T-helper 17 cell (primary cell): ENCODE results near the gene KRT16. TPM values are rescaled to one million over a fixed set of nuclear protein-coding genes. Genes with fewer than 3 reads are reported as not detected.
"Not testable (repeated sequence)": the region's sequence is repeated elsewhere in the genome, so short reads cannot be mapped to it uniquely, and the experiment has no call there.

Experiments
- ATAC-seq: fragments of 150-1000 bp; cut with Tn5 transposase; 2 replicates; pipeline ENCODE4 v1.10.0; 2021; ENCODE audit warnings: mild to moderate bottlenecking, moderate library complexity
- DNase-seq, 3 donors: peaks; one replicate each; pipeline versions ENCODE4 v3.0.0 to v3.0.0-alpha.2; 2020 to 2021
- H3K9me3 ChIP-seq: one replicate; pipeline ENCODE4 v1.7.0; 2013; ENCODE audit warnings: low read length, mild to moderate bottlenecking; ENCODE audit not compliant: control insufficient read depth, poor library complexity, severe bottlenecking
- H3K27ac Mint-ChIP-seq: one replicate; pipeline ENCODE4 v1.8.0; 2022; ENCODE audit warnings: mild to moderate bottlenecking, moderate library complexity, mixed read lengths
- H3K27me3 Mint-ChIP-seq: one replicate; pipeline ENCODE4 v1.8.0; 2022; ENCODE audit warnings: mixed read lengths
- H3K36me3 Mint-ChIP-seq: one replicate; pipeline ENCODE4 v1.8.0; 2022; ENCODE audit warnings: low read depth, mixed read lengths
- H3K4me1 Mint-ChIP-seq: one replicate; pipeline ENCODE4 v1.8.0; 2022; ENCODE audit warnings: mild to moderate bottlenecking, mixed read lengths
- H3K4me3 Mint-ChIP-seq: one replicate; pipeline ENCODE4 v1.8.0; 2022; ENCODE audit warnings: mild to moderate bottlenecking, moderate library complexity, mixed read lengths
- total RNA-seq, 4 donors: library from RNA in 2 of 4; stranded (reverse) in 2 of 4; gene quantifications; one replicate each; pipeline ENCODE4 v1.2.3 and lab custom pipeline; 2022 to 2026

The KRT16 gene
- total RNA-seq, 2 donors from 2014 or later, result not detected

- H3K9me3 ChIP-seq, H3K4me1 Mint-ChIP-seq, H3K27ac Mint-ChIP-seq, DNase-seq, H3K4me3 Mint-ChIP-seq, ATAC-seq, H3K36me3 Mint-ChIP-seq: not testable (repeated sequence)
- peaks cover 69% of the 10 kb centered on the region for H3K27me3 Mint-ChIP-seq
Observed at GRCh38 chr17:41584331-41584927, 28.1 kb downstream of the KRT16 start.

DNA sequence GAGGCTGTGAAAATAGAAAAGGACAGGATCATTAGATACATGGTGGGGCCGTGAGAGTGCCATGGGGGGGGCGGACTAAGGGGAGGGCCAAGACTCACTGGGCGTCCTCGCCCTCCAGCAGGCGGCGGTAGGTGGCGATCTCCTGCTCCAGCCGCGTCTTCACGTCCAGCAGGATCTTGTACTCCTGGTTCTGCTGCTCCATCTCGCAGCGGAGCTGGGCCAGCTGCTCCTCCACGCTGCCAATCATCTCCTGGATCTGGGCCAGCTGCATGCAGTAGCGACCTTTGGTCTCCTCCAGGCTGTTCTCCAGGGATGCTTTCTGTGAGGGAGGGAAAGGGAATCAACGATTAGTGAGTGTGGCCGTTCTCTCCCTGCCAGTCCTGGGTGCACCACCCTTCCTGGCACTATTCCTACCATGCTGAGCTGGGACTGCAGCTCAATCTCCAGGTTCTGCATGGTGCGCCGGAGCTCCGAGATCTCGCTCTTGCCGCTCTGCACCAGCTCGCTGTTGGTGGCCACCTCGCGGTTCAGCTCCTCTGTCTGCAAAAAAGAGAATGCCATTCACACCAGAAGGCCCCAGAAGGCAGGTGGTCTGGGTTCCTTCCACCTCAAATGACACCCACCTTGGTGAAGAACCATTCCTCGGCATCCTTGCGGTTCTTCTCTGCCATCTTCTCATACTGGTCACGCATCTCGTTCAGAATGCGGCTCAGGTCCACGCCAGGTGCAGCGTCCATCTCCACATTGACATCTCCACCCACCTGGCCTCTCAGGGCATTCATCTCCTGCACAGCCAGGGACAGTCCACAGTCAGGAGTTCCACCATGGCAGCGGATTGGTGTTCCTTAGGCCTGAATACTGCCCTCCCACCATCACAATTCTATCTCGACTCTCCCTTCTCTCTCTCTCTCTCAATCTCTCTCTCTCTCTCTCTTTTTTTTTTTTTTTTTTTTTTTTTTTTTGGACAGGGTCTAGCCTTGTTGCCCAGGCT is 29.1 kb downstream of the KRT16 start:
- Mint-ChIP-seq H3K27me3 (peaks cover 68% of the 10 kb centered on the region), H3K36me3 (no peaks in the 10 kb centered on the region), H3K4me3 (no peak overlapping the region), H3K4me1 (no peaks in the 10 kb centered on the region), H3K27ac (no peak overlapping the region)
- no peaks in the 10 kb centered on the region for H3K9me3 ChIP-seq
- ATAC-seq (no peak), DNase-seq (no peak)

DNA sequence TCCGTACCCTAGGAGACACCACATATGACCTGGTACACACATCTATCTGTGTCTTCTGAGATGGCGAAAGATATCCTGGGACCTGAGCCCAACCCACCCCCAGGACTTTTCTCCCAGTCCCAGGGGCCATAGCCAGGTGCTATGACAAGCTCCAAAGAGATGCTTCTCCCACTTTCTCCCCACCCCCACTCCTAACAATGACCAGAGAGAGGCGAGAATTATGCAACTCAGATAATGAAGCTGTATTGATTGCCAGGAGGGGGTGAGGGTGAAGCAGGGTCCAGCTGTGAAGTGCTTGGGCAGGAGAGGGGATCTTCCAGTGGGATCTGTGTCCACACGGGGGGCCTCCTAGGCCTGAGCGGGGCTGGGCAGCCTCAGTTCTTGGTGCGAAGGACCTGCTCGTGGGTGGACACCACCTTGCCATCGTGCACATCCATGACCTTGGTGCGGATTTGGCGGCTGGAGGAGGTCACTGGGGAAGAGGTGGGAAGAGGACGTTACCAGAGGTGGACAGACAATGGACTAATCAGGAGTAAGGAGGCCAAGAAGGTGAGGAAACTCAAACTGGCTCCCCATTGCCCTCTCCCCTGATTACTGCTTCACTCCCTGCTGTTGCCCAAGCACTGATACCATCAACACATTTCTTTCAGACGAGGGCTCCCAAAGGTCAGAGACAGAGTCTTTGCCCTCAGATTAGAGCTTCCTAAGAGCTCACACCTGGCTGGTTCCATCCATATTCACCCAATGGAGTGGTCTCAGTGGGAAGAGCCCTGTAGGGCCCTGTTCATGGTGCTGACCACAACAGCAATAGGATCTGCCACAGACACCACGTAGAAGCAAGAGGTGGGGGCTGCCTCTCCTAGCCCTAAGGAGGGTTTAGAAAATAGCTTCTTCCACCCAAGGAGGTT is 30.3 kb downstream of the KRT16 start:
- DNase-seq, H3K4me1 Mint-ChIP-seq, H3K9me3 ChIP-seq, H3K27ac Mint-ChIP-seq, H3K36me3 Mint-ChIP-seq, H3K4me3 Mint-ChIP-seq, ATAC-seq: not testable (repeated sequence)
- peaks cover 70% of the 10 kb centered on the region for H3K27me3 Mint-ChIP-seq

- no peak for DNase-seq
- Mint-ChIP-seq H3K27me3 (peaks cover 73% of the 10 kb centered on the region), H3K4me1 (no peaks in the 10 kb centered on the region), H3K4me3 (no peak overlapping the region), H3K36me3 (no peaks in the 10 kb centered on the region), H3K27ac (no peak overlapping the region)
- ATAC-seq, result no peak
- no peaks in the 10 kb centered on the region for H3K9me3 ChIP-seq
Observed at GRCh38 chr17:41581366-41582060, 31.1 kb downstream of the KRT16 start.

GRCh38 chr17:41580687-41581365 is 31.7 kb downstream of the KRT16 start:
- Mint-ChIP-seq H3K4me3 (no peak overlapping the region), H3K27ac (no peak overlapping the region), H3K4me1 (no peaks in the 10 kb centered on the region), H3K36me3 (no peaks in the 10 kb centered on the region), H3K27me3 (peaks cover 73% of the 10 kb centered on the region)
- H3K9me3 ChIP-seq, result no peaks in the 10 kb centered on the region
- ATAC-seq (no peak), DNase-seq (no peak)

- ATAC-seq (no peak), DNase-seq (no peak)
- no peaks in the 10 kb centered on the region for H3K36me3 Mint-ChIP-seq
- H3K27ac Mint-ChIP-seq, result no peak overlapping the region
- H3K4me3 Mint-ChIP-seq, result no peak overlapping the region
- no peaks in the 10 kb centered on the region for H3K9me3 ChIP-seq
- H3K27me3 Mint-ChIP-seq, result peaks cover 67% of the 10 kb centered on the region
- no peaks in the 10 kb centered on the region for H3K4me1 Mint-ChIP-seq
Observed at GRCh38 chr17:41580244-41580575, 32.4 kb downstream of the KRT16 start.

GRCh38 chr17:41579484-41580243 is 32.9 kb downstream of the KRT16 start:
- ATAC-seq, result peak; percentile 95
- no peaks in the 10 kb centered on the region for H3K9me3 ChIP-seq
- H3K27ac Mint-ChIP-seq, result no peak overlapping the region
- H3K27me3 Mint-ChIP-seq, result peaks cover 64% of the 10 kb centered on the region
- no peak overlapping the region for H3K4me3 Mint-ChIP-seq
- DNase-seq, result peak; percentile 25 to 54 (median 37)
- no peaks in the 10 kb centered on the region for H3K4me1 Mint-ChIP-seq
- no peaks in the 10 kb centered on the region for H3K36me3 Mint-ChIP-seq

DNA sequence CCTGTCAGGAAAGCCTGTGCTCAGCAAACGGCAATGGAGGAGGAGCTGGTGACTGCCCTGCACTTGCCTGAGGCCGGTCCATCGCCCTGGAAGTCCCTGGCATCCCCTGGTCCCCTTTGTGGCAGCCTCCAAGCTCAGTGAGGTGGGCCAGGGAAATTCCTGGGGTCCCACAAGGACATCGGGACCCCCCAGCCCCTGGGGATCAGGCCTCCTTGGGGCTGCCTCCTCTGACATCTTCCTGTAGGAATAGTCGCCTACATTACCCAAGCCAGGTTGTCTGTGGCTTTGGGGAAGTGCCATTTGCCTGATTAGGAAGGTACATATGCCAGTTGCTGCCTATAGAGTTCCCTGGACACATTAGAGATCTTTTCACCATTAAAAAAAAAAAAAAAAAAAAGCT is 33.6 kb downstream of the KRT16 start:
- ATAC-seq (no peak), DNase-seq (no peak)
- no peaks in the 10 kb centered on the region for H3K36me3 Mint-ChIP-seq
- H3K27me3 Mint-ChIP-seq, result peaks cover 58% of the 10 kb centered on the region
- no peak overlapping the region for H3K4me3 Mint-ChIP-seq
- no peak overlapping the region for H3K27ac Mint-ChIP-seq
- H3K4me1 Mint-ChIP-seq, result no peaks in the 10 kb centered on the region
- no peaks in the 10 kb centered on the region for H3K9me3 ChIP-seq

DNA sequence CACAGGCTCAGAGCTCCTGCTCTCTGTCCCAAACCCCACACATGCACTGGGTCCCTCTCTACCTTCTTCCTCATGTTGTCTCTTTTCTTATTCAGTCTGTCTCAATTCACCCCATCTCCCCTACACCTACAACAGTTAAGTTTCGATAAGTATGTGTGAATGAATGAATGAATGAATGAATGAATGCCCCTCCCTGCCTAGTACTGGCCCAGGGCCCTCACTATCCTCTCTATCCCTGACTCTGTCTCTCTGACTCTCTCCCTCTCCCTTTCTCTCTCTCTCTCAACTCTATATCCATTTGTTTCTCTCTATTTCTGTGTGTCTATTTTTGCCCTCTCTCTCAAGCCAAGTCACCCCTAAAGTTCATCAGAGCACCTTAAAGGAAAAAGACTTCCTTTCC is 34.0 kb downstream of the KRT16 start:
- no peak overlapping the region for H3K4me3 Mint-ChIP-seq
- no peaks in the 10 kb centered on the region for H3K4me1 Mint-ChIP-seq
- no peak for DNase-seq
- H3K9me3 ChIP-seq, result no peaks in the 10 kb centered on the region
- peaks cover 58% of the 10 kb centered on the region for H3K27me3 Mint-ChIP-seq
- H3K36me3 Mint-ChIP-seq, result no peaks in the 10 kb centered on the region
- no peak for ATAC-seq
- H3K27ac Mint-ChIP-seq, result no peak overlapping the region

- not testable (repeated sequence) for H3K27ac Mint-ChIP-seq, ATAC-seq, H3K4me3 Mint-ChIP-seq, H3K4me1 Mint-ChIP-seq, H3K36me3 Mint-ChIP-seq, H3K9me3 ChIP-seq, DNase-seq
- H3K27me3 Mint-ChIP-seq, result peaks cover 66% of the 10 kb centered on the region
Observed at GRCh38 chr17:41576740-41577139, 35.8 kb downstream of the KRT16 start.

- no peaks in the 10 kb centered on the region for H3K9me3 ChIP-seq
- Mint-ChIP-seq H3K4me3 (no peak overlapping the region), H3K27ac (no peak overlapping the region), H3K4me1 (no peaks in the 10 kb centered on the region), H3K36me3 (no peaks in the 10 kb centered on the region), H3K27me3 (peaks cover 63% of the 10 kb centered on the region)
- DNase-seq (no peak), ATAC-seq (no peak)
Observed at GRCh38 chr17:41575336-41575735, 37.2 kb downstream of the KRT16 start.
